Stimulated activated CD8-positive, alpha-beta memory T cell treated with anti-CD3 and anti-CD28 coated beads, Interleukin-12 subunit alpha, Interleukin-12 subunit beta, amount 100 ng/mL, for 24 hours (primary cell): Measurements from ENCODE around the gene PARP12.

Experiments used
- DNase-seq: peaks from one replicate; pipeline ENCODE4 v3.0.0-alpha.2; 2020; ENCODE audit errors: extremely low read depth

Gene PARP12

GRCh38 chr7:140059273-140060242 lies 3.2 kb downstream of the PARP12 start:
- DNase-seq: no peak

- no peak for DNase-seq
These were observed 4.2 kb downstream of the PARP12 start for GRCh38 chr7:140058517-140058916.

- DNase-seq: no peak
These were observed 5.6 kb downstream of the PARP12 start for GRCh38 chr7:140057143-140057535.

- DNase-seq: no peak
These were observed 6.2 kb downstream of the PARP12 start for GRCh38 chr7:140056431-140057142.

GRCh38 chr7:140055833-140056232 lies 6.9 kb downstream of the PARP12 start:
- no peak for DNase-seq

- no peak for DNase-seq
These were observed 8.0 kb downstream of the PARP12 start for GRCh38 chr7:140054751-140055150.

GRCh38 chr7:140053812-140054539 lies 8.8 kb downstream of the PARP12 start:
- DNase-seq: no peak

GRCh38 chr7:140051820-140052219 lies 10.9 kb downstream of the PARP12 start:
- no peak for DNase-seq

- DNase-seq: no peak
These were observed 12.7 kb downstream of the PARP12 start for GRCh38 chr7:140050100-140050499.

GRCh38 chr7:140049339-140050024 lies 13.3 kb downstream of the PARP12 start:
- DNase-seq: no peak

GRCh38 chr7:140048989-140049338 lies 13.8 kb downstream of the PARP12 start:
- DNase-seq: no peak

- no peak for DNase-seq
These were observed 14.6 kb downstream of the PARP12 start for GRCh38 chr7:140048138-140048537.

GRCh38 chr7:140047197-140047596 lies 15.6 kb downstream of the PARP12 start:
- DNase-seq: no peak

- no peak for DNase-seq
These were observed 17.1 kb downstream of the PARP12 start for GRCh38 chr7:140045697-140046096.

GRCh38 chr7:140044251-140044650 lies 18.5 kb downstream of the PARP12 start:
- DNase-seq: no peak

GRCh38 chr7:140042386-140042670 lies 20.4 kb downstream of the PARP12 start:
- no peak for DNase-seq

- DNase-seq: no peak
These were observed 20.9 kb downstream of the PARP12 start for GRCh38 chr7:140041659-140042385.

GRCh38 chr7:140039896-140040295 lies 22.9 kb downstream of the PARP12 start:
- DNase-seq: no peak

GRCh38 chr7:140039066-140039465 lies 23.7 kb downstream of the PARP12 start:
- DNase-seq: no peak

GRCh38 chr7:140036224-140036962 lies 26.4 kb downstream of the PARP12 start:
- no peak for DNase-seq
